H1 (cell line): ENCODE data around the gene CYP39A1.

Experiments
- CREB1 ChIP-seq: IDR thresholded peaks from 2 replicates; pipeline ENCODE4 v1.6.1; 2012; ENCODE audit warnings: inconsistent platforms
- EGR1 ChIP-seq: IDR thresholded peaks from 2 replicates; pipeline ENCODE4 v1.6.1; 2011; ENCODE audit warnings: low read depth, low read length, borderline replicate concordance
- EP300 ChIP-seq, 2 experiments: IDR thresholded peaks; 1 replicate in 1 of 2; 2 replicates in 1 of 2; pipeline ENCODE4 v1.6.1; 2011 to 2012; ENCODE audit warnings: low read depth in 2 of 2, low read length in 2 of 2, mild to moderate bottlenecking in 2 of 2, borderline replicate concordance in 1 of 2, inconsistent platforms in 1 of 2, moderate library complexity in 1 of 2
- JUN ChIP-seq: IDR thresholded peaks from 2 replicates; pipeline ENCODE4 v1.6.1; 2011; ENCODE audit warnings: low read depth, mild to moderate bottlenecking, improper control_type of control experiment, low read length
- JUND ChIP-seq: IDR thresholded peaks from 2 replicates; pipeline ENCODE4 v1.6.1; 2011; ENCODE audit warnings: mild to moderate bottlenecking, improper control_type of control experiment, low read length
- NANOG ChIP-seq: IDR thresholded peaks from 2 replicates; pipeline ENCODE4 v1.6.1; 2011; ENCODE audit warnings: low read length, low read depth, mild to moderate bottlenecking, inconsistent platforms; ENCODE audit not compliant: insufficient read depth, poor library complexity, severe bottlenecking
- POLR2A ChIP-seq, 2 experiments: IDR thresholded peaks; 1 replicate in 1 of 2; 2 replicates in 1 of 2; pipeline ENCODE4 v1.6.1; 2011; ENCODE audit warnings: low read depth in 2 of 2, low read length in 2 of 2, mild to moderate bottlenecking in 2 of 2; ENCODE audit errors: control extremely low read depth in 1 of 2
- POLR2AphosphoS5 ChIP-seq: IDR thresholded peaks from 2 replicates; pipeline ENCODE4 v1.6.1; 2011; ENCODE audit warnings: low read depth, low read length
- RAD21 ChIP-seq, 2 experiments: IDR thresholded peaks in 1 of 2; conservative IDR thresholded peaks in 1 of 2; 2 replicates each; pipeline ENCODE4 v1.6.1; 2011; ENCODE audit warnings: low read depth in 2 of 2, low read length in 2 of 2, improper control_type of control experiment in 1 of 2, inconsistent platforms in 1 of 2, mild to moderate bottlenecking in 1 of 2, moderate library complexity in 1 of 2
- TAF1 ChIP-seq: IDR thresholded peaks from 2 replicates; pipeline ENCODE4 v1.6.1; 2011; ENCODE audit warnings: mild to moderate bottlenecking, low read depth, low read length
- TCF12 ChIP-seq: IDR thresholded peaks from 2 replicates; pipeline ENCODE4 v1.6.1; 2011; ENCODE audit warnings: low read depth, mild to moderate bottlenecking, low read length
- TF ChIP-seq, protein P1 (sequence below), 3 experiments: IDR thresholded peaks; 1 replicate in 2 of 3; 2 replicates in 1 of 3; pipeline versions ENCODE4 v1.5.1 to v1.6.1; 2011; ENCODE audit warnings: low read length in 3 of 3, mild to moderate bottlenecking in 3 of 3, inconsistent platforms in 2 of 3, low read depth in 1 of 3, moderate library complexity in 1 of 3; ENCODE audit not compliant: insufficient read depth in 1 of 3; ENCODE audit errors: control extremely low read depth in 1 of 3
- TF ChIP-seq, protein P2 (sequence below): IDR thresholded peaks from 2 replicates; pipeline ENCODE4 v1.6.1; 2012; ENCODE audit warnings: low read length, inconsistent platforms
- TF ChIP-seq, protein P3 (sequence below): IDR thresholded peaks from 2 replicates; pipeline ENCODE4 v1.6.1; 2012; ENCODE audit warnings: inconsistent platforms

DNA sequence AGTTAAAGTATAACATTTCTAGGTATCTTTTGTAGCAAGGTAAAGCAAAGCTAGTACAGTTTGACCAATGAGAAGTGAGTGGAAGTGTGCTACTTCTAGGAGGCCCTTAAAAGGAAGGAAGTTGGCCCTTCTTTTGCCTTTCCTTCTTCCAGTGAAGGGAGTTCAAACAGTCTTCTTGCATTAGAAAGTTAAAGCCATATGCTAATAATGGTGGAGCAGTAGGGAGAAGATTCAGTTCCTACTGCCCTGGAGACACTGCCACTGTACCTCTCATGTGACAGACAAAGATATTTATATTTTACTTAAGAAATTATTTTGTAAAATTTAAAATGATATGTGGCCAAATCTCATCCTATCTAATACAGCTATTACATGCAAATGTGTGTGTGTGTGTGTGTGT is 135.4 kb downstream of the CYP39A1 start:
- TF ChIP-seq TCF12 (no peak), EP300 (IDR thresholded peaks at IDR 0.05; ENCODE audit: borderline replicate concordance in 1 of 2, low read depth in 2 of 2, low read length in 2 of 2) (no peak), TAF1 (no peak), NANOG (no peak), POLR2AphosphoS5 (no peak), EGR1 (no peak), CREB1 (no peak), JUN (no peak), JUND (no peak), RAD21 (IDR thresholded peaks at IDR 0.05 in 1 of 2, conservative IDR thresholded peaks at IDR 0.05 in 1 of 2; ENCODE audit: low read depth in 2 of 2, low read length in 2 of 2) (no peak), POLR2A (IDR thresholded peaks at IDR 0.05; ENCODE audit: control extremely low read depth in 1 of 2, low read depth in 2 of 2, low read length in 2 of 2) (no peak)
- TF ChIP-seq, protein P1, sequence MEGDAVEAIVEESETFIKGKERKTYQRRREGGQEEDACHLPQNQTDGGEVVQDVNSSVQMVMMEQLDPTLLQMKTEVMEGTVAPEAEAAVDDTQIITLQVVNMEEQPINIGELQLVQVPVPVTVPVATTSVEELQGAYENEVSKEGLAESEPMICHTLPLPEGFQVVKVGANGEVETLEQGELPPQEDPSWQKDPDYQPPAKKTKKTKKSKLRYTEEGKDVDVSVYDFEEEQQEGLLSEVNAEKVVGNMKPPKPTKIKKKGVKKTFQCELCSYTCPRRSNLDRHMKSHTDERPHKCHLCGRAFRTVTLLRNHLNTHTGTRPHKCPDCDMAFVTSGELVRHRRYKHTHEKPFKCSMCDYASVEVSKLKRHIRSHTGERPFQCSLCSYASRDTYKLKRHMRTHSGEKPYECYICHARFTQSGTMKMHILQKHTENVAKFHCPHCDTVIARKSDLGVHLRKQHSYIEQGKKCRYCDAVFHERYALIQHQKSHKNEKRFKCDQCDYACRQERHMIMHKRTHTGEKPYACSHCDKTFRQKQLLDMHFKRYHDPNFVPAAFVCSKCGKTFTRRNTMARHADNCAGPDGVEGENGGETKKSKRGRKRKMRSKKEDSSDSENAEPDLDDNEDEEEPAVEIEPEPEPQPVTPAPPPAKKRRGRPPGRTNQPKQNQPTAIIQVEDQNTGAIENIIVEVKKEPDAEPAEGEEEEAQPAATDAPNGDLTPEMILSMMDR (IDR thresholded peaks at IDR 0.05; ENCODE audit: control extremely low read depth in 1 of 3, insufficient read depth in 1 of 3, low read depth in 1 of 3, low read length in 3 of 3): no peak
- TF ChIP-seq, protein P2, sequence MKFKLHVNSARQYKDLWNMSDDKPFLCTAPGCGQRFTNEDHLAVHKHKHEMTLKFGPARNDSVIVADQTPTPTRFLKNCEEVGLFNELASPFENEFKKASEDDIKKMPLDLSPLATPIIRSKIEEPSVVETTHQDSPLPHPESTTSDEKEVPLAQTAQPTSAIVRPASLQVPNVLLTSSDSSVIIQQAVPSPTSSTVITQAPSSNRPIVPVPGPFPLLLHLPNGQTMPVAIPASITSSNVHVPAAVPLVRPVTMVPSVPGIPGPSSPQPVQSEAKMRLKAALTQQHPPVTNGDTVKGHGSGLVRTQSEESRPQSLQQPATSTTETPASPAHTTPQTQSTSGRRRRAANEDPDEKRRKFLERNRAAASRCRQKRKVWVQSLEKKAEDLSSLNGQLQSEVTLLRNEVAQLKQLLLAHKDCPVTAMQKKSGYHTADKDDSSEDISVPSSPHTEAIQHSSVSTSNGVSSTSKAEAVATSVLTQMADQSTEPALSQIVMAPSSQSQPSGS: no peak
- TF ChIP-seq, protein P3, sequence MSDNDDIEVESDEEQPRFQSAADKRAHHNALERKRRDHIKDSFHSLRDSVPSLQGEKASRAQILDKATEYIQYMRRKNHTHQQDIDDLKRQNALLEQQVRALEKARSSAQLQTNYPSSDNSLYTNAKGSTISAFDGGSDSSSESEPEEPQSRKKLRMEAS: no peak
